Measurements from ENCODE around the gene COL4A2. TPM values are rescaled to one million over a fixed set of nuclear protein-coding genes. Genes with fewer than 3 reads are reported as not detected.

The COL4A2 gene
- total and polyA plus RNA-seq, 4 donors, result 8.0 to 45.2 (median 40.3) TPM

- Histone ChIP-seq H3K9me3 (ENCODE audit: control insufficient read depth in 4 of 4, low read length in 3 of 4) (no peaks in the 10 kb centered on the region), H3K36me3 (ENCODE audit: control insufficient read depth in 4 of 4, insufficient read depth in 3 of 4, low read depth in 1 of 4, low read length in 3 of 4) (no peaks in the 10 kb centered on the region), H3K27ac (ENCODE audit: low read depth in 1 of 2, low read length in 2 of 2) (no peak overlapping the region), H3K9ac (ENCODE audit: low read depth in 1 of 2, low read length in 2 of 2) (no peak overlapping the region), H3K4me1 (ENCODE audit: control insufficient read depth in 4 of 4, insufficient read depth in 4 of 4, low read length in 3 of 4) (no peaks in the 10 kb centered on the region), H3K4me3 (ENCODE audit: low read depth in 1 of 3, low read length in 3 of 3) (no peak overlapping the region), H3K27me3 (ENCODE audit: control insufficient read depth in 4 of 4, insufficient read depth in 4 of 4, low read length in 3 of 4) (no peaks in the 10 kb centered on the region)
- no peak for DNase-seq (ENCODE audit: low spot score)
- TF ChIP-seq FOXA2 (IDR thresholded peaks at IDR 0.05) (no peak), MAX (IDR thresholded peaks at IDR 0.05) (no peak), JUND (IDR thresholded peaks at IDR 0.05) (no peak), RXRA (IDR thresholded peaks at IDR 0.05) (no peak), FOXA1 (IDR thresholded peaks at IDR 0.05) (no peak), EGR1 (IDR thresholded peaks at IDR 0.05; ENCODE audit: low read depth in 2 of 2) (no peak), NR2F2 (IDR thresholded peaks at IDR 0.05) (no peak), SP1 (IDR thresholded peaks at IDR 0.05) (no peak), HNF4A (conservative IDR thresholded peaks at IDR 0.05) (no peak), ATF3 (IDR thresholded peaks at IDR 0.05) (no peak), CTCF (IDR thresholded peaks at IDR 0.05; ENCODE audit: low read depth, low read length, missing input control) (no peak), GABPA (IDR thresholded peaks at IDR 0.05 in 1 of 2, conservative IDR thresholded peaks at IDR 0.05 in 1 of 2) (no peak), HNF4G (IDR thresholded peaks at IDR 0.05) (no peak), ZBTB33 (IDR thresholded peaks at IDR 0.05) (no peak), TAF1 (conservative IDR thresholded peaks at IDR 0.05) (no peak), YY1 (IDR thresholded peaks at IDR 0.05) (no peak), RAD21 (IDR thresholded peaks at IDR 0.05) (no peak), REST (IDR thresholded peaks at IDR 0.05) (no peak)
- 92% methylated on average over 5 of the region's 5 CpGs for WGBS
Observed at GRCh38 chr13:110435331-110435730, 128.2 kb downstream of the COL4A2 start.

Measured in liver (tissue), 9 donors.